GM21423 (cell line): ENCODE measurements around the gene GALNT17.

Experiments used
- ATAC-seq: cut with Tn5 transposase; IDR thresholded peaks from one replicate; pipeline ENCODE4 v1.9.1; 2021; ENCODE audit warnings: mild to moderate bottlenecking, moderate library complexity; ENCODE audit not compliant: unreplicated experiment

GALNT17 gene

DNA sequence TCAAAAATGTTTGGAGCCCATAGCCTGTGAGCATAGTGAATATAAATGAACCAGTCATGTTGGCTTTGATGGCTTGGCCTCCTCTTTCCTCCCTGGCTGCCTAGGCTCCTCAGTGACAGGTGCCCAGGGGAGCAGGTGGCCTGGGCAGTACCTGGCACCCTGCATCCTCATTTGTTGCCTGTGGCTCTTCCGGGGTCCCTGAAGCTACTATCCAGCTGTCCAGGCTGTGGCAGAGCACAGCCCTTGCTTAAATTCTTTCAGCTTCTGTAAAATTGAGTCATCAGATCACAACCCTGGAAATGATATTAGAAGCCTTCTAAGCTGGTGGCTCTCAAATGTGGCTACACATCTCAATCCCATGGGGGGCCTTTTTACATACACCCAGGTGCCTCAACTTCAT lies 525.4 kb downstream of the GALNT17 start:
- ATAC-seq: no peak

DNA sequence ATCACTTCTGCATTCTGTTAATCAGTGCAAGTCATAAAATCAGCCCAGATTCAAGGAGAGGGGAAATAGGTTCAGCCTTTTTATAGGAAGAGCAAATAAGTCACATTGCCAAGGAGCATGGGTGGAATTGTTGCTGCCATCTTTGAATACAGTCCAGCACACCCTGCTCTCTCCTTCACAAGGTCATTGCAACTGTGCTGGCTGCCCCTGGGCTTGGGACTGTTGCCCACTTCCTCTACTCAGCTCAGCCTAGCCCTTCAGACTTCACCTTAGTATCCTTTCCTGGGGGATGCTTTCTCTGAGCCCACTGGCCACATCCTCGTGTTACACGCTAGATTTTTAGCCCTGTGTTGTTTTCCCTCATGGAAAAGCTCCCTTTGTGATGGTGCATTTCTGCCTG lies 527.7 kb downstream of the GALNT17 start:
- ATAC-seq: no peak

DNA sequence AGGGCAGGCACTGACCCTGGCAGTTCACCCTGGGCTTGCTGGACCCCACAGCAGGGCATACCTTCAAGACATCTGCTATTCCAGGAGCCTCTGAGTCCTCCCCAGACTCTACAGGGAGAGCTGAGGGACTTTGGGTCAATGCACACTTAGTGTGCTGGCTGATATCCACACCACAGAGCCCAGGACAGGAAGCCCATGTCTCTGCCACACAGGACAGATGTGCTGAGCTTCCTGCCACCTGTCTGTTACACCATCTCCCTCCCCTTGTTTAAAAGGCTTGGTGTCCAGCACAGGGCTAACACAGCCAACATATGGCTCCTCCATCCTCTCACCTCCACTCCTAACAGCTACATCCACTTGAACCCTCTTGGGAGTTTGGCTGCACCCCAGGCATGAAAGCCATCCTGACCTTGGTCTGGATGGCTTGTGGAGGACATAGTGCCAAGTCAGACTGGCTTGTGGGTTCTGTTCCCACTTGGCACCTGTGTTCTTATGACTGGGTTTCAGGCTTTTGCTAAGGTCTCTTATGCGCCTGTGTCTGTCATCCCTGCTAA lies 529.8 kb downstream of the GALNT17 start:
- no peak for ATAC-seq

DNA sequence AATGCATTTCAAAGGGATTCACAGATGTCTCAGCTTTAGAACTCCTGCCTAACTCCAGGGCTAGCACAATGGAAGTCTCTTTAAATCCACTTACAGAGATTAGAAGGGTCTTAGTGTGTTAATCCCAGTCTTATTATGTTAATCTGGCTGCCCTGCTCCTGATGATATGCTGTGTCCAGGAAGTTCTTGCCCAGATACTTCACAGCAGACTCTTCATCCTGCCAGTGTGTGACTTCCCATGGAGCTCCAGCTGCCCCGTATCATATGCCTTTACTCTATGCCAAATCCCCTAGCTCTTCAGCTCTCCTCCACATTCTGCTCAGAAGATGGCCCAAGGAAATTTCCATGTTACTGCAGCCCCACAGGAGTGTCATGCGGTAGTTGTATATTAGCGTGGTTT lies 533.8 kb downstream of the GALNT17 start:
- no peak for ATAC-seq

DNA sequence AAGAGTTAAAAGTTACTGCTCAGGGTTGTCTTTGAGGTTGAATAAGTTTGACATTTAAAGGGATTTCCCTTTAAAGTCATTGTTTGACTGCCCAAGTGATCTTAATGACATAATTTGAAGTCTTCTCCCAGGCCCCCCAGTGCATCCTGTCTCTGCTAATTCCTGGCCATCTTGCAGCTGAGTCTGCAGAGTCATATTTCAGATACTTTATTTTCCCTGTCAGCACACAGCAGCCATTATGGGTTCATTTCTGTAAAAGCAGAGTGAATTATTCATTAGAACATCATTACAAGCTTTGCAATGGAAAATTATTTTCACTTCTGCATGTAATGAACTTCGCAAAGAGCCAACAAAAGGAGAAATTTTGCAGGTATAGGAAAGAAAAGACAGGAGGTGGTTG lies 536.6 kb downstream of the GALNT17 start:
- ATAC-seq: no peak

DNA sequence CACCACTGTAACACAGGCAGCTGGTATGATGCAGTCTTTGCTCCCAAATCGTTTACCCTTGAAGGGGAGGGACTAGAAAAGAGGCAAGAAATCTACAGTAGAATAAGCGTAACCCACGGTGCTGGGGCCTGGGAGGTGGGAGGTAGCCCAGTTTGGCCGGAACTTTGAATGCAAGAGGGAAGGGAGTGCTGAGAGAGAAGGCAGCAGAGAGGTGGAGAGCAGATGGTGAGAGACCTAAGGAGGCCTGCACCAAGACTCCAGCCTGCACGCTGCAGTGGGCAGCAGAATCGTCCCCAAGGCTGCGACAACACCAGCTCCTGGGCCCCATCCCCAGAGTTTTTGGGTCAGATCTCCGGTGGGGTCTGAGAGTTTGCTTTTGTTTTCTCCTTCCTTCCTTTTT lies 547.5 kb downstream of the GALNT17 start:
- no peak for ATAC-seq

DNA sequence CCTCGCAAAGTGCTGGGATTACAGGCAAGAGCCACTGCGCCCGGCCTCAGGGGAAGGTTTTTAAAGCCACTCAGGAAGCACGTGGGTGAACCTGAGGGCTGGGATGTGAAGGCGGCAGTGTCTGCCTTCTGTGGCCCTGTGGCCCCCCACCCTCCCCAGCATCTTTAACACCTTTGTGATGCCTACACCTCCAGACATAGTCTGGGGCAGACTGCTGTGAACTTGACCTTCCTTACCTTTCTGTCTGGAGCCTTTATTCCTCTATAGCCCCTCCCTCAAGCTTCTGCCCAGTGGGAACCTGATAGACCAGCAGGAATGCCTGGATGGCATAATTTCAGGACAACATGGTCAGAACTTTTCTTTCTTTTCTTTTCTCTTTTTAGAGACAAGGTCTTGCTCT lies 550.2 kb downstream of the GALNT17 start:
- ATAC-seq: no peak

DNA sequence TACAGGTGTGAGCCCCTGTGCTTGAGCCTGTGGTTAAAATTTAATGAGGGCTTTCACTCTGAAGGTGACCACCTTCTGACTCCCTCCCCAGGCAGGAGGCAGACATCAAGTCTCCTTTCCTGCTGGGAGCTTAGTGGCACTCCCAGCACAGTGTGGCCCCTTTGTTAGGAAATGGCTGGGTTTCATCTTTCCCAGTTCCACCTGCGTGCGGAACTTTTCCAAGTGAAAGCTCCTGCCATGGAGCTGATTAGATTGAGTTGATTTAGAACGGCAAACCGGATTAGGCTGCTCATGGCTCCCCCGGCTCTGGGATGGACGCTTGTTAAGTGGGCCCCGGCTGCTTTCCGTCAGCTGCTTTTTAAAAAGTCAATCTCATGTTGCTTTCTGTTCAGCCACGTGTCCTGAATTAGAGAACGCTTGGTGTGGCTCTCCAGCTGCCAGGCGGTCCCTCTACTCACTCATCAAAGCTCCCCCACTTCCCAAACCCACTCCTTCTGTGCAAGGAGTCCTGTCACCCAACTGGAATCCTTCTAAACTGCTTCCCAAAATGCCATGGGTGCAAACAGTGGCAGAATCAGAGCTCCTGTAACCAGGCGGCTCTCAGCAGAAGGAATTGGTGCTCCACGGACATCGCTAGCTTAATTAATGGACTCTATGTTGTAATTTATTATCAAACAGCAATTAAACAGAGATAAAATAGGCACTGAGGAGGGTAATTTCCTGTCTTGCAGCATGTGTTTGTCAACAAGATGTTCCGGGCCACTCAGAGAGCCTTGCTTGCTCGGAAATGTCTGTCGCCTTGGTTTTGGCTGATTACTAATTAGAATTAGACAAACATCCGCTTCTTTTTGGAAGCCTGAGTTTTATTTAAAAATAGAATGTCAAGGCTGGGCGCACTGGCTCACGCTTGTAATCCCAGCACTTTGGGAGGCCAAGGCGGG lies 551.2 kb downstream of the GALNT17 start:
- ATAC-seq: no peak

DNA sequence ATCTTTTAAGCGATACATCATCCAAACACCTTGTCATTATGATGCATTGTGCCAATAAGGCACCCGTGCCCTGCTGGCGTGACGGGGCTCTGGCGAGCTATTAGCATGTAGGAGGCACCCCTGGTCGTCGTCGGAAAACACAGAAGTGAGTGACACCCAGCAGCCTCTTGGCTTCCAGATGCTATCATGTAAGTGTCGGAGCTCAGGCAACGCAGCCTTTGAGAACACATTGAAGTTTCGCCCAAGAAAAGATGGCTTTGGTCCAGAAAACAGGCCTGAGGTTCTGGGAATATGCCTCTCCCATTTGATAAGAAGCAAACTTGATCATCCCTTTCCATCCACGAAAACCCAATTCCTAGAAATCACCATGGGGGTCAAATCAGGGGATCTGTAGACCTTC lies 555.3 kb downstream of the GALNT17 start:
- ATAC-seq: no peak

DNA sequence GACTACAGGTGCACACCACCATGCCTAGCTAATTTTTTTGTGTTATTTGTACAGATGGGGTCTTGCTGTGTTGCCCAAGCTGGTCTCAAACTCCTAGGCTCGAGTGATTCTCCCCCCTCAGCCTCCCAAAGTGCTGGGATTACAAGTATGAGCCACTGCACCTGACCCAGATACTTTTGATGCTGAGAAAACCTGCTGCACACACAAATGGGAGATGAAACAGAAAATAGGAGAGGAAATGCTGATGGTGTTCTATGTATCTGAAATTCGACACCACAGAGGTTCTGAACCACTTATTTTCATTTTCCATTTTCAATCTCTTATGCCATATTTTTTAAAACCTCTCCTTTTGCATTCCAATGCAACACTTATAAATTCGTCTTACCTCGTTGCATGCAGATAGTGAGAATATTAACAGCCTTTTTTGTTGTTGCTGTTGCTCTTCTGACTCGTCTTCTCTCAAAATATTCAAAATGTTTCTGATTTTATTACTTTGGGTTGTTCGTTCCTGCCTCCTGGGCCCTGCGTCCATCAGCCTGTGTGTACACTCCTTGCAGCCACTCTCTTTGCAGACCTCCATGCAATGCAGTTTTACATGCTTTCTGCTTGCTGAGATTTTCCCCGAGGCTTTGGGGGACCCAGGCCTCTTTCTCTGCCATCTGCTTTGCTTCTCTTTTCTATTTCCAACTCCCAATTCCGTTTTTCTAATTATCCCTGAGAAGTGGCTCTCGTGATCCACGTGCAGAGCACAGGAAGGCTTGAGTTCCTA lies 556.1 kb downstream of the GALNT17 start:
- no peak for ATAC-seq

DNA sequence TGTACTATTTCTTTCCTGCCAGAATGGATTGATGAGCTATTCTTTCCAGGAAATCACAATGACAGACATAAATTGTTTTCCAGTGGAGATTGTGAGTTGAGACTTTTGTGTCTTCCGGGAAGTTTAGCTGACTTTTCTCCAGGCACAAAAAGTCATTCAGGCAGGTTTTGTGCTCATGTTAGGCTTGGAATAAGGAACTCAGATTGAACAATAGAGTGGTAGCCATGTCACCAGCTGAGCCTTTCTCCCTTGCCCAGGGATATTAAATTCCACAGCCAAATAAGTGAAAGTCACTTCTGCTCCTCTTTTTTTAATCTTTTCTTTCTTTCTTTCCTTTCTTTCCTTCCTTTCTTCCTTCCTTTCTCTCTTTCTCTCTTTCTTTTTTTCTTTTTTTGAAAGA lies 559.6 kb downstream of the GALNT17 start:
- no peak for ATAC-seq

DNA sequence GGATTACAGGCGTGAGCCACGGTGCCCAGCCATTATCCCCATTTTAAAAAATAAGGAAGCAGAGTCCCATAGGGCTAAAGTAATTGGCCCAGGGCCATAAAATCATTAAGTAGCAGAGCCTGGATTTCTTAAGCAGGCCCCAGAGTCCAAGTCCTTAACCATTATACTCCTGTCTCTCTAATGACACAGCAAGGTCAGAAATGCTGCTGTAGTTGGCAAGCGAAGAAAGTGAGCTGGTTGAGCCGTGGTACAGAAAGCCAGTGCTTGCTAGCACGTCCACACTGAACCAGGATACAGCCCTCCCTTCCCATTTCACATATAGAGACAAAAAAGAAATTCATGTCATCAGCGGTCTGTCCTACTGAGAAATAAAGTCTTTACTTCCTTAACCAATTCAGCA lies 562.7 kb downstream of the GALNT17 start:
- no peak for ATAC-seq

DNA sequence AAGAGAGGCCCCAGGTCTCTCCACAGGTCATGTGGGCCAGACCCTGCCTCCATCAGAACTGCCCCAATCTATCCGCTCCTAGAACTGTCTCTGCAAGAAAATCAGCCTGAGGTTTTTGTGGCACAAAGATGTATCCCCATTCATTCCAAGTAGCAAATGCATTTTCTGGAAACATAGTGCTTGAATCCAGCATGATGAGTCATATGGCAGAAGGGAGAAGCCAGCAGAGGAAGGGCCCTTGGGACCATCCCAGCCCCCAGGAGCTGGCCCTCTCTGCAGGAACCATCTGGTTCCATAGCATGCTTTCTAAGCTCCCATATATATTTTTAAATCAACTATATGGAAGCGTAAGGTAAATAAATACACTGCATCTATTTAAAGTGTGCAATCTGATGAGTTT lies 563.2 kb downstream of the GALNT17 start:
- no peak for ATAC-seq

DNA sequence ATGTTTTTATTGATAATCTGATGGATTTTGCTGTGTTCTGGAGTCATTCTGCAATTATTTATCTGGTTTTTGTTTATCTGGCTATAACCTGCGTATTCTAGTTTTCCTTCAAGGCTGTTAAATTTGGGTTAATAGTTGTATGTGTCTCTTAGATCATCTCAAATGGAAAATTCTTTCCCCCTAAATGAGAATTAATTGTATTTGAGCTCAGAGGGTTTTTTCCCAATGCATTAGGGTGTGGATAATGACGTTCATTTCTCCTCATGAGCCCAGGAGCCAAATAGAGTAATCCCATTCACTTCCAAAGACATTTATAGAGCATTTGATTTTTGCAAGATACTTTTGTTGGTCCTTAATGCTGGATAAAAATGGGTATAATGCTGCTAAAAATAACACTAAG lies 564.6 kb downstream of the GALNT17 start:
- ATAC-seq: no peak

DNA sequence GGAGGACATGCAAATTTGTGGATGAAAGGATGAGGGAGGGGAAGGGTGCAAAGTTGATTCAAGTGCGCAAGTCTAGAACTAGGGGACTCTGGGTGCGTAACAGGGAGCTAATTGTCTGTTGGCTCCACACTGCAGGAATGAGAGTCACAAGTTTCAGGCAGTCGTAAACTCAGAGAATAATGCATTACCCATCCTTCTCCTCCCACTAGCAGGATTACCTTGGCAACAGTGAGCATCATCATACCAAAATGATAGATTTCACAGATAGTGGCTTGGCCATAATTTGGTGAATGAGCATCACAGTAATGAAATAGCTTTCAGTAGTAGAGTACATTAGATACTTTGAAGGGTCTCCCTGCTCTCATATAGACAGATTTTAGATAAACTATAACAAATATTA lies 565.5 kb downstream of the GALNT17 start:
- ATAC-seq: no peak

DNA sequence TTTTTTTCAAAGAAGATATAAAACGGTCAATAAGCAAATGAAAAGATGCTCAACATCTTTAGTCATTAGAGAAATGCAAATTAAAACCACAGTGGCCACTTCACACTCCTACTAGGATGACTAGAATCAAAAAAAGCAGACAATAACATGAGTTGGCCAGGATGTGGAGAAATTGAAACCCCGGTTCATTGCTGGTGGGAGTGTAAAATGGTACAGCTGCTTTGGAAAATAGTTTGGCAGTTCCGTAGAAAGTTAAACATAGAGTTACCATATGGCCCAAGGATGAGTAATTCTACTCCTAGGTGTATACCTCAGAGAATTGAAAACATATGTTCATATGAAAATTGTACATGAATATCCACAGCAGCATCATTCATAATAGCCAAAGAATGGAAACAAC lies 573.3 kb downstream of the GALNT17 start:
- ATAC-seq: no peak

DNA sequence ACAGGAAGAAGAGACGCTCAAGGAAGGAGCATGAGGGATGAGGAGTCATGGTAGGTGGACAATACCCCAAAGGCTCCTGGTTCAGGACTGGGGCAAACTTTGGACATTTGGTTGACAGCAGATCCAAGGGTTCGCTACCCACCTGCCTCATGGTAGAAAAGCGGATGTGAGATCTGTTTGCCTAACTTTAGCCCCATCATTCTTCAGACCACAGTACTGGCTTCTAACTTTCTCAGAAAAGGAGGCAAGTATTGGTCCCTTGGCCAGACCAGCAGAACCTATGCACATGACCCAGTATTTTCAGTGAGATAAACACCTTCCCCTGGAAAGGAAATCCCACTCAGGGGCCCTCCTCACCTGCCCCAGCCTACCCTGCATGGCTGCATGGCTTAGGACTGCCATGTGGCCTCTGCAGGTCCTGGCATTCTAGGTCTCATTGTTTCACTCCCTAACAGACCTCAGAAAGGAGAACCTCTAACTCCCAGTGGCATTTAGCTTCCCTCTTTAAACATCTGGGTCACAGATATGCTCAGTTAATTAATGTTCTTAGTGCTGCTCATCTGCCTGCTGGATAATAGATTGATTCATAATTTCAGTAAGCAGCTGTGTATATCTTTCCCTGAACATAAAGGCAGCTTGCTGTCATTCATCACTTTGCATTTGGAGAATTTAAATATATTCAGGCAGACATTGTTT lies 574.1 kb downstream of the GALNT17 start:
- ATAC-seq: no peak

DNA sequence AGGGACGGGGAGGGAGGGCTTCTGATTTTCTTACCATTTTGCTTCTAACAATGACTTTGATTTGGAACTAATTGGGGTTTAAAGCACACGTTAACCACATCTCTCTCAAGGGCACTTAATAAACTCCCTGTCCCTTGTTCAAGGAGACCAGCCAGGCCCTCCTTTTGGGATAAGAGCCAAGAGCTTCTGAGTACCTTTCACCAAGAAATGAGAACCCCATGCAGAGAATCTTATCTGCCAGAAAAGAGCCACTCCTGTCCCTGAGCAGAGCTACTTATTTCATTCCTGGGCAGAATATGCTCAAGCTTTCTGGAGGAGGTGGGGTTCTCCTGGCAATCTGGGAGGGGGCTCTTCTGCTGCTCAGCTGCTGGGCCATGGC lies 574.6 kb downstream of the GALNT17 start:
- no peak for ATAC-seq

DNA sequence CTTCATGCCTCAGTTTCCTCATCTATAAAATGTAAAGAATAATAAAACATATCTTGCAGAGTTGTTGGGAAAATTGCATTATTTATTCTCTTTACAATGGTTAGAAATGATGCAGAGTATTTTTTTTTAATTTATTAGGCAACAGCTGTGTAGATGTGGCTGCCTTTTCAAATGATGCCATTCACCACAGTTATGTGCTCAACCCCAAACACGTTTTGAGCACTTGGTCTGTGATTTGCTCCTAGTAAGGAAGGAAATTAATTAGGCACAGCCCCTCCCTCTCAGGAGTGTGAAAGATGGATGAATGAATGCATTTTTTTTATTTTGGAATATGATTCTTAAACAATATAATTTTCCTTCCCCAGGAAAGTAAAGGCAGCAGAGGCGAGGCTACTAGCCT lies 575.1 kb downstream of the GALNT17 start:
- no peak for ATAC-seq

DNA sequence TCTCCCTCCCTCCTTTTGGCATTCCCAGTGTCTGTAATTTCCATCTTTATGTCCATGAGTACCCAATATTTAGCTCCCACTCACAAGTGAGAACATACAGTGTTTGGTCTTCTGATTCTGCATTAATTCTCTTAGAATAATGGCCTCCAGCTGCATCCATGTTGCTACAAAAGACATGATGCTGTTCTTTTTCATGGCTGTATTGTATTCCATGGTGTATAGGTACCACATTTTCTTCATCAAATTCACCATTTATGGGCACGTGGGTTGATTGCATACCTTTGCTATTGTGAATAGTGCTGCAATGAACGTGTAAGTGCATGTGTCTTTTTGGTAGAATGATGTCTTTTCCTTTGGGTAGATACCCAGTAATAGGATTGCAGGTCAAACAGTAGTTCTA lies 576.8 kb downstream of the GALNT17 start:
- ATAC-seq: no peak

DNA sequence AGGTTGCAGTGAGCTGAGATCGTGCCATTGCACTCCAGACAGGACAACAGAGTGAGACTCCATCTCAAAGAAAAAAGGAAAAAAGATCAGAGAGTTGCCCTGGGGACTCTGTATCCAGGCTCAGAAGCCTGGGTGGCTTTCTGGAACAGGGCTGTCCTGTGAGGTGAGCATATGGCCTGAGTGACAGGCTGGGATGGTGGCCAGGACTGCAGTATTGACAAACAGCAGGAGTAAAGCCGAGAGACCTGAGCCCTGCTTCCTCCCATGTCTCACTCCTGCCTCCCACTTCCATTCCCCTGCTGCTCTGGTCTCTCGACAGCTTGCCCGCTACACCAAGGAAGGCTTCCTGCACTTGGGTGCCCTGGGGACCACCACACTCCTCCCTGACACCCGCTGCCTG lies 578.5 kb downstream of the GALNT17 start:
- no peak for ATAC-seq
